HG03565 (cell line): ENCODE data around the gene TAL1.

Source experiments
- ATAC-seq: cut with Tn5 transposase; IDR thresholded peaks from one replicate; pipeline ENCODE4 v1.9.1; 2021; ENCODE audit warnings: mild to moderate bottlenecking, moderate library complexity; ENCODE audit not compliant: unreplicated experiment

TAL1 gene

DNA sequence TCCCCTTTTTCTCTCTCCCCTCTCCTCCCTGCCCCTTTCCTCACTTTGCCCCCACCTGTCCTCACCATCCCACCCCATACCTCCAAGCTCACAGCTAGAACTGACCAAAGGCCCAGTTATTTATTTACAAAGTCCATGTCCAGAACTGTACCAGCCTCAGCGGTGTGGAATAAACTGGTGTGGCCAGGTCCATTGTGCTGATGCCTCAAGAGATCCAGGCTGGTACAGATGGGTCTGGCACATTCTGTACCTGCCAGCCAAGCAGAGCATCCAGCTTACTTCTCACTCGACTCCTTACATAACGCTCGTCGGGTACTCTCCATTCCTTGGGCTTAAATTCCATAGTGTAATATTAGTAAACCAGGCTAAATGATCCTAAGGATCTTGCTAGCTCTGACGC lies 54.0 kb downstream of the TAL1 start:
- no peak for ATAC-seq

DNA sequence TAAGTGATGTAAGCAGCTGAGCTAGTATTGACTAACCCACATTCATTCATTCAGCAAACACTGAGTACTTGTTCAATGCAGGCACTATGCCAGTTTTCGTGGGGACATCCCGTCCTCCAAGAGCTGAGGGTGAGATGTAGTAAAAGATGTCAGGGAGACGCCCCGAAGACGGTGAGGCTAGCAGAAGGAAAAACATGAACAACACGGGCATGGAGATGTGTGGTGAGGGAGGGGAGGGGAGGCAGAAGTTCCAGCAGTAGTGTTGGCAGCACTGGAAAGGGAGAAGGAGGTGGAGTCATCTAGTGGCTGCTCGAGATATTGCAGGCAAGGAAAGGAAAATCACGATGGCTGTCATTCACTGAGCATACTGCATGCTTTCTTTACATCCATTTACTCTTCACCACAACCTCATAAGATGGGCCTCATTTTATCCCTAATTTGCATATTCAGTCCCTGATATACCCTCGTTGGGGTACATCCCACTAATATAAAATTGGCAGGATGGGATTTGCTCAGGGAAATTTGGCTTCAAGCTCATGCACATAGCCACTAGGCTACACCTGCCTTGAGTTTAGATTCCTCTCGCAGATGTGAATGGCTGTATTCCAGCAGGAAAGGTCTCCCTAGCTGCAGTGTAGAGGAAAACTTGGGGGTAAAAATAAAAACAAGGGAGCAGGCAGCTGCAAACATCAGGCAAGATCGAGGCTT lies 56.6 kb downstream of the TAL1 start:
- ATAC-seq: no peak

DNA sequence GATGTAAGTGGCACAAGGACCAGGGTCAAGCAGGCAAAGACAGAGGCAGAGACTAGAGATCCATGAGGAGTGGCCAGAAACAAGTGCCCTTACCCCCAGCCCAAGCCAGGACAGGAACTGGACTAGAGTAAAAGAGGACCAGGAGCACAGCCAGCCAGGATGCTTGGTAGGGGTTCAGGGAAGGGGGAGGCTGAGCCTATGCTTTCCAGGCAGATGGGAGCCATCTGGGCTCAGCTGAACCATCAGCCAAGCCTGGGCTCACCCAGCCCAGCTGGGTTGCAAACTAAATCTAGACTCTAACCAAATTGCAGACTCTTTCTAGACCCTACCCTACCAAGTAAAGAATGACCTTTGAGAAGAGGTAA lies 57.4 kb downstream of the TAL1 start:
- ATAC-seq: no peak

DNA sequence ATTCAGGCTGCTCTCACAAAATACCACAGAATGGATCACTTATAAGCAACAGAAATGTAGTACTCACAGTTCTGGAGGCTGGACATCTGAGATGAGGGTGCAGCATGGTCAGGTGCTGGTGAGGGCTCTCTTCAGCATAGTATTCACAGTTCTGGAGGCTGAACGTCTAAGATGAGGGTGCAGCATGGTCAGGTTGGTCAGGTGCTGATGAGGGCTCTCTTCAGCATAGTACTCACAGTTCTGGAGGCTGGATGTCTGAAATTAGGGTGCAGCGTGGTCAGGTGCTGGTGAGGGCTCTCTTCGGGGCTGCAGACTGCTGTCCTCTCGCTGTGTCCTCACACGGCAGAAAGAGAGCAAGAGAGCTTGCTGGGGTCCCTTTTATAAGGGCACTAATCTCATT lies 59.2 kb downstream of the TAL1 start:
- no peak for ATAC-seq
